Brain microvascular endothelial cell (primary cell): ENCODE measurements around the gene TMEM239.
A peak's percentile ranks its signal among the peaks of the same experiment; 100 is the strongest.

Experiments used
- DNase-seq: peaks from one replicate; pipeline ENCODE4 v3.0.0-alpha.2; 2020
- H3K27ac ChIP-seq: fragments of 250-450 bp; sonication (Bioruptor Pico); 2 replicates; pipeline ENCODE4 v1.5.1; 2020; ENCODE audit warnings: mild to moderate bottlenecking, moderate library complexity
- H3K27me3 ChIP-seq: fragments of 250-450 bp; sonication (Bioruptor Pico); replicated peaks from 2 replicates; pipeline ENCODE4 v1.5.1; 2020; ENCODE audit warnings: mild to moderate bottlenecking
- H3K36me3 ChIP-seq: fragments of 250-450 bp; sonication (Bioruptor Pico); replicated peaks from 2 replicates; pipeline ENCODE4 v1.5.1; 2020; ENCODE audit warnings: mild to moderate bottlenecking
- H3K4me3 ChIP-seq: 2 replicates; pipeline ENCODE4 v1.5.1; 2011; ENCODE audit warnings: low read depth, mild to moderate bottlenecking, control low read depth, low read length, moderate library complexity
- in situ Hi-C: cut with HindIII; loops from 2 replicates; pipeline ENCODE4 v1.10.0; 2017; ENCODE audit warnings: low sequenced_read_pairs, low pct_ligation_motif_present
- TF ChIP-seq, protein P1 (sequence below): IDR thresholded peaks from 2 replicates; pipeline ENCODE4 v1.5.1; 2011; ENCODE audit warnings: low read depth, mild to moderate bottlenecking, moderate library complexity, low read length, control low read depth, inconsistent platforms; ENCODE audit errors: missing control alignments

TMEM239 gene

DNA sequence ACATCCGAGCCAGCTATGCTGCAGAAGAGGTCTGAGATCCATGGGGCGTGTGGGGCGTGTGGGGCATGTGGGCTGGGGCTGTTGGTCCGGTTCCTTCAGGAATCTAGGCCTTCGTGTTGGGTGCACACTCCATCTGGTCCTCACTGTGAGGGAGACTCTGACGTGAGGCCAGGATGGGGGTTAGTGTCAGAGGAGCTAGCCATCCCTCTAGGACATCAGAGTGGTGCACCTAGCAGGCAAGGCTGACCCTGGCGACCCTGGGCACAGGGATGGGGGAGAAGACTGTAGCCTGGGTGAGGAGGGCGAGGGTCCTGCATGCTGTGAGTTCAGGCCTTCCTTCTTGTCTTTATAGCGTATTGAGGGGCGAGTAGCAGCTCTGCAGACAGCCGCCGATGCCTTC is 48.5 kb downstream of the TMEM239 start:
- Histone ChIP-seq H3K27ac (no peak overlapping the region), H3K27me3 (no peaks in the 10 kb centered on the region), H3K36me3 (peaks cover 25% of the 10 kb centered on the region), H3K4me3 (no peak overlapping the region)
- TF ChIP-seq, protein P1, sequence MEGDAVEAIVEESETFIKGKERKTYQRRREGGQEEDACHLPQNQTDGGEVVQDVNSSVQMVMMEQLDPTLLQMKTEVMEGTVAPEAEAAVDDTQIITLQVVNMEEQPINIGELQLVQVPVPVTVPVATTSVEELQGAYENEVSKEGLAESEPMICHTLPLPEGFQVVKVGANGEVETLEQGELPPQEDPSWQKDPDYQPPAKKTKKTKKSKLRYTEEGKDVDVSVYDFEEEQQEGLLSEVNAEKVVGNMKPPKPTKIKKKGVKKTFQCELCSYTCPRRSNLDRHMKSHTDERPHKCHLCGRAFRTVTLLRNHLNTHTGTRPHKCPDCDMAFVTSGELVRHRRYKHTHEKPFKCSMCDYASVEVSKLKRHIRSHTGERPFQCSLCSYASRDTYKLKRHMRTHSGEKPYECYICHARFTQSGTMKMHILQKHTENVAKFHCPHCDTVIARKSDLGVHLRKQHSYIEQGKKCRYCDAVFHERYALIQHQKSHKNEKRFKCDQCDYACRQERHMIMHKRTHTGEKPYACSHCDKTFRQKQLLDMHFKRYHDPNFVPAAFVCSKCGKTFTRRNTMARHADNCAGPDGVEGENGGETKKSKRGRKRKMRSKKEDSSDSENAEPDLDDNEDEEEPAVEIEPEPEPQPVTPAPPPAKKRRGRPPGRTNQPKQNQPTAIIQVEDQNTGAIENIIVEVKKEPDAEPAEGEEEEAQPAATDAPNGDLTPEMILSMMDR = no peak
- in situ Hi-C loops = no loop called here
- no peak for DNase-seq

- no peak for DNase-seq
- in situ Hi-C loops = no loop called here
- TF ChIP-seq, protein P1 = no peak
- H3K27ac ChIP-seq = no peak overlapping the region
- no peak overlapping the region for H3K4me3 ChIP-seq
- peaks cover 25% of the 10 kb centered on the region for H3K36me3 ChIP-seq
- H3K27me3 ChIP-seq = no peaks in the 10 kb centered on the region
These were observed 48.9 kb downstream of the TMEM239 start for GRCh38 chr20:2865101-2865500.

- Histone ChIP-seq H3K36me3 (peaks cover 24% of the 10 kb centered on the region), H3K27me3 (no peaks in the 10 kb centered on the region), H3K27ac (no peak overlapping the region), H3K4me3 (no peak overlapping the region)
- TF ChIP-seq, protein P1 = peak; percentile 36
- in situ Hi-C loops = no loop called here
- DNase-seq = no peak
These were observed 49.5 kb downstream of the TMEM239 start for GRCh38 chr20:2865630-2866029.

GRCh38 chr20:2866236-2866635 is 50.1 kb downstream of the TMEM239 start:
- no peak for DNase-seq
- TF ChIP-seq, protein P1 = no peak
- in situ Hi-C loops = no loop called here
- H3K4me3 ChIP-seq = no peak overlapping the region
- no peak overlapping the region for H3K27ac ChIP-seq
- H3K27me3 ChIP-seq = no peaks in the 10 kb centered on the region
- peaks cover 18% of the 10 kb centered on the region for H3K36me3 ChIP-seq

GRCh38 chr20:2867081-2867864 is 51.1 kb downstream of the TMEM239 start:
- in situ Hi-C loops = no loop called here
- DNase-seq = no peak
- peaks cover 12% of the 10 kb centered on the region for H3K36me3 ChIP-seq
- TF ChIP-seq, protein P1 = no peak
- H3K4me3 ChIP-seq = no peak overlapping the region
- no peak overlapping the region for H3K27ac ChIP-seq
- no peaks in the 10 kb centered on the region for H3K27me3 ChIP-seq
